GOT3 (cell line): ENCODE measurements around the gene FBXL4.
A peak's percentile ranks its signal among the peaks of the same experiment; 100 is the strongest.

ENCODE experiments used
- DNase-seq: peaks from one replicate; lab custom pipeline; 2025; ENCODE audit warnings: mixed read lengths; lab: John Stamatoyannopoulos, UW

FBXL4 gene

DNA sequence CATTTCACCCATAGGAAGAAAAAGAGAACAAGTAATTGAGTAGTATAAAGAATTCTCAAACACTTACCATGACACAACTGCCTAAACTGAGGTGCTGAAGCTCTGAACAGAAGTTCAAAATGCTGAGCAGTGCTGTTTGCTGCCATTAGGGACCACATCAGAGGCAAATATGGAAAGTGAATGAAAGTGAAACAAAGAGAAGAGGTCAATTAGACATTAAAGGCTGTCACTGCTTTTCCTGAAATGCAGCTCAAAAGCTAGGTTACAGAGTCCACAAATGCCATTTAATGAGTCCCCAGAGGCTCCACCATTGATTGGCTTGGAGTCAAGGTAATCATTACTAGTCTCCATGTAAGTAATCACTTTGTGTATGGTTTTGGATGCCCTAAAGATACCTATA, 67.3 kb downstream of the FBXL4 start:
- no peak for DNase-seq

DNA sequence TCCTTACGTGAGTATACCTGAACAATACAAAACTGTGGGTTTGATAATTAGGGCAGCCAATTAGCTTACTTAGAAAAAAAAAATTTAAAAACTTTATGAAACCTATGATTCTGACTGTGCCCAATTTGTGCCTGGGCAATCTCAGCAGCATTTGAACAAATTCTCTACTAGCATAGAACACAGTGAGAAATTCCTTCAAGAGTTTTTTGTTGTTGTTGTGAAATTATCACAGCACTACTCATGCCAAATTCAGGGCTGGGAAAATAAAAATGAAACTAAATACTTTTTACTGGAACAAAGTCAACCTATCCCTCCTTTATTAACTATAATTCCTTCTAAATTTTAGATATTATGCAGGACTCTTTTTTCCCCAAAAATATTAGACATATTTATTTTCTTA, 70.5 kb downstream of the FBXL4 start:
- DNase-seq = no peak

DNA sequence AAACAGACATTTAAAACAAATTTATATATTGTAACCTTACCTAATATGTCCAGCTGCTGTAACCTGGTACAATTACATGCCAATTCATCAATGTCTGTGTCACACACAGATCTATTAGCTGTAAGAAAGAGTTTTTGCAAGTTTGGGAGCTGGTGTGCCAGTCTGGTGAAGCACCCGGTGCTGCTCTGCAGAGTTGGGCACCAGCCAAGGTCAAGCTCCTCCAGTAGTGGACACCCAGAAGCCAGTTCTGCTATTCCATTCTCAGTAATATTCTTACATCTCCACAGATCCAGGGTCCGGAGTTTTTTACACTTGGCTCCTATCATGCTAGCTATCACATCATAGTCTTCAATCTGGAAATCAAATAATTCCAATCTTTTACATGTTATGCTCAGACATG, 72.4 kb downstream of the FBXL4 start:
- no peak for DNase-seq

GRCh38 chr6:98871821-98872220, 75.9 kb downstream of the FBXL4 start:
- DNase-seq = no peak

DNA sequence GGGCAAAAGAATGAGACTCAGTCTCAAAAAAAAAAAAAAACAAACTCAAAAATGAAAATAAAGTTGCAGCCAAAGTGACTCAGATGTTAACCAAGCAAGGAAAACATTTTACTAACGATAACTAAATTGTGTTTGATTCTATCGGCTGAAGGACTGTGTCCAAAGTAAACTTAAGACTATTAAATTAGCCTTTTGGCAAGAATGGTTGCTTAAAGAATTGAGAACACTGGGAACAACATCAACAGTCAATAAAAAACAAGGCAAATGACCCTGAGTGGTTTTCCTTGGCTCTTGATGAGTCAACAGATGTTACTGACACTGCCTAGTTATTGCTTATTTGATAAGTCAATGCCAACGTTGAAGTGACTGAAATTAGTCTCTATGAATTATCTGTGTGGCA, 76.7 kb downstream of the FBXL4 start:
- no peak for DNase-seq

DNA sequence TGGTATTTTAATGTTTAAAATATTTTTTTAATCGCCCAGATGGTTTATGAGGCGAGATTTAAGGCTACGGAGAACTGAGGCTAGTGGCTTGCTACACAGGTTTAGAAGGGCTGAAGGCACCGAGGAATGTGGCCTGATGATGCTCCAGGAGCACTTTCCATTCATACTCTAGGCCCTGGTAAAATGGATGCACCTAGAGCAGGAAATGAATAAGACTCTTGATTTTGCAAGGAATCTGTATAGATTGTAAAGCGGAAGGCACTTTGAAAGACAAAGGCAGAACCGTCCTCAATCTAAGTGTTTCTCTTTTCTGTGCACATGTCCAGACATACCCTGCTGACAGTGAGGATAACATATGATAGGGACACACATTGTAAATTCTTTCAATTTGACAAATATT, 83.2 kb downstream of the FBXL4 start:
- DNase-seq = no peak

GRCh38 chr6:98848539-98849242, 99.1 kb downstream of the FBXL4 start:
- DNase-seq = no peak

DNA sequence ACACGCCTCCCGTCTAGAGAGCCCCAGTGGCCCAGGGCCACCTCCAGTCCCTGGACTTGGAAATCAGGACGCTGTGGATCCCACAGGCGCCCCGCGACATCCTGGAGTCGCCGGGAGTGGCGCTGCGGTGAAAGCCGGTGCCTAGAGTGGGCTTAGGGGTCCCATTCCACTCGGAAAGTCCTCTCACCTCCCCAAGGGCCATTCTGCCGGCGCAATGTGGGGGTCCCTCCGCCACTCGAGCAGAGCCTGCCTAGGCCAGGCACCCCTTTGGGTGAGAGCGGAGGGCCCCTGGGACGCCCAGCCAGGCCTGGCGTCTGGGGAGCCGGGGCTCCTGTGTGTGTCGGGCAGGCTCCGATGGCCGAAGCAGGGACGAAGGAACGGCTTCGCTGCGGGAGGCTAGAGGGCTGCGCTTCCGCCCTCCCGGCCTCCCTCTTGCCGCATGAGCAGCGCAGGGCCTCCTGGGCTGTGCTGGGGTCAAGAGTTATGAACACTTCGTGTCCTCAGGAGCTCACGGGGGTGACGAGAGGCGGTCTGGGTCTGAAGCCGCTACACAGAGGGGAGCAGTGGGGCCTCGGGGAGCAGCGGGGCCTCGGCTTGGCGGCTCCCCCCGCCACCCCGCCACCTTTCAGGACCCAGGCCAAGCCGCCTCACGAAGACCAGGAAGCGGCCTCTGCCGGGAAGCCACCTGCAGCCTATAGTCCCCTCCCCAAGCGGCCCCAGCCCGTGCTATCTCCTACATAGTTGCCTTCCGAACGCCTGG, 99.8 kb downstream of the FBXL4 start:
- DNase-seq = no peak

GRCh38 chr6:98847416-98847778, 100.3 kb downstream of the FBXL4 start:
- no peak for DNase-seq

DNA sequence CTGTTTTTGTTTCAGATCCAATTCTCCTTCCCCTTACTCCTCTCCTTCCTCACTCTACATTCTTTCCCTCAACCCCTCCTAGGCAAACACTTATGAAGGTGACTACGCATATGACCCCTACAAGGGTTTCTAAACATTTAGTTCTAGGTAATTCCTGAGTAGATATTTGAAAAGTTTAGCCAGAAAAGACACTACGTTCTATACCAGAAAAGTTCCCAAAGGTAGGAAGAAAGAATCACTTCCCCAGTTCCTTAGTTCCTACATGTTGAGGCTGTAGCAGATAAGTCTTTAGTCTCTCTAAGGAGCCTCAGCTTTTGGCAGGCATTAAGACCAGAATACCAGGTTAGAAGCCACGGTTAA, 101.7 kb downstream of the FBXL4 start:
- no peak for DNase-seq

GRCh38 chr6:98845211-98846020, 102.3 kb downstream of the FBXL4 start:
- DNase-seq = peak; percentile 27

DNA sequence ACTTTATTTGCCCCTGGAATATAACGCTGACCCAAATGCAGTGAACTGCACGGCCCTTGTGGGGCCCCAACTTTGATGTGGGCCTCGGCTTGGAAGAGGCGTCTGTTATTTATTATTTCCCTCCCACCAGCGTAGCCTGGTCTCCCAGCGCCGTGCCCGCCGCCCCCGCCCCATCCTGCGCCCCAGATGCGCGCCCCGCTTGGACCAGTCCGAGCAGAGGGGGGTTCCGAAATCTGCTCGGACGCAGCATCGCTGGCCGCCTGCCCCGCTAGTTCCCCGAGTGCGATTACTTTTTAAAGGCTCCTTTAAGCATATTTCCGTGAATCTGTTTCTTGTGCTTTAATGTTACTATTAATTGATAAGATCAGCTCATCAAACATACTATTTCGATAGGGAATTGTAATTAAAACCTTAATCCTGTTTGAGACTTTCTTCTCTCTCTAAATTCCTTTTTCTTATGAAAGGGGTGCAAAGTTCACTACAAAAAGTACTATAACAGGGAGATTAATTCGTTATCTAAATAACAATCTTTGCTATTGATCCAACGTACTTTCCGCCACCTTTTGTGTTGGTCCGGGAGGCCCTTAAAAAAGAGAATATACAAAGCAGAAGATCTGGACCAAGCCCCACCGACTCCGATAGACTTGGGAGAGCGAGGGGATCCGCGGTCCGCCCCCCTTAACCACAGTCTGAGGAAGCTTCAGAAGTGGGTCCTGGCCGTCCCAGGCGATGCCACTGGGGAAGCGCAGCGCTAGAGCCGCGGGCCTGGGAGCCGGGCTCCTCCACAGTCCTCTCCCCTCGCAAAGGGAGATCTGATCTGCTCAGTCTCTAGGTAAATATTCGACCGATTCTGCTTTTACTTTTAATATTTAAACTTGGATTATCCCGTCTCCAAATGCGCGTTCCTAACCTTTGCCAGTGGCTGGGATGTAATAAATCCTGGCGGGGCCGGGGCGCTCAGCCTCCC, 103.2 kb downstream of the FBXL4 start:
- DNase-seq = no peak

- no peak for DNase-seq
These were observed 104.2 kb downstream of the FBXL4 start for GRCh38 chr6:98843271-98844243.

GRCh38 chr6:98842342-98843180, 105.2 kb downstream of the FBXL4 start:
- DNase-seq = no peak

DNA sequence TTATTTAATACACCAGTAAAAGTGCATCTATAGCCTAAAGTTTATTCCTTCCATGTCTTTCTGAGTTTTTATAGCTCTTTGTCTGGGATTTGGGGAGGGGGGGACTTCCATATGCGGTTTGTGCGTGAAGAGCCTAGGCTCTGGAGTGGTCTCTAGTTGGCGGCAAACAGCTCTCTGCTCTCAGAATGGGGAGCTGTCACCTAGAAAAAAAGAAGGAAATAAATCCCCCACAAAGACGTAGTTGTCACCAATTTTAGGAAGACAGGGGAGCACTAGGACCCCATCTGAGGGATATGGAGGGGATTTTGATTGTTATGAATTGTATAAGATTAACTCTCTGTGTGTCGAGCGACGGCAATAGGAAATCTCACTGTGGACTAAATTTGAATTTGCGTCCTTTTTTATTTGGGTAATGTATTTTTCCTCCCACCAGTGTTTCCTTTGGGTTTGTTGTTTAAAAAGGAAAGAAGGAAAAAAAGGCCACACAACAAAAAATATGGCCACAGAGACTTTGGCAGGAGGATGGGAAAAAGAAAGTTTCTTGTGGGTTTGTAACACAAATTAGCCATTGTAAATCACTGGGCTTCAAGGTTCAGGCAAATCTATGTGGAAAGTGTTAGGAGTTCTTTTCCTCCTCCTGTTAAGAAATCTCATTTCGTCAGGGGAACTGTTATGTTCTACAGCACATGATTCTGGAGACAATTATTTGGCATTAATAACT, 106.0 kb downstream of the FBXL4 start:
- no peak for DNase-seq

DNA sequence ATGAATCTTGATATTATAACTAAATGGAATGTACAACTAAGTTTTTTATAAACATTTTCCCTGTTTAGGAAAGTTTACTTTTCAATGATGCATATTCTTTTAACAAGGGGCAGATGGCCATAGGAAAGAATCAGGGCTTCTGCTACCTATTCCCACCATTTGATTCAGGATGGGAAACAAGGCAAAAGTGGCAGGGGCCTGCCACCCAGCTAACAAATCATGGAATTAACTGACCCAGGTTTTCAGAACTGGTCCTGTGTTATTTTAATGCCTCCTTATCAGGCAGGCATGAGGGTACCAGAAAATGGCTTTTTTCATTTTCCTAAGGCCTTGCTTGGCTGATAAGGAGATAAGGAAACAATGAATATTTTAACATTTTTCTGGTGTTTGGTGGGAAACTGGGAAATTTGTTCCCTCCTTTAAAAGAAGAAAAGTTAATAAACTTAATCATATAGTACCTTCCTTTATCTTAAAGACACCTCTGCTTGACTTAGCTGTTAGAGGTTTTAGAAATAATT, 106.7 kb downstream of the FBXL4 start:
- no peak for DNase-seq

DNA sequence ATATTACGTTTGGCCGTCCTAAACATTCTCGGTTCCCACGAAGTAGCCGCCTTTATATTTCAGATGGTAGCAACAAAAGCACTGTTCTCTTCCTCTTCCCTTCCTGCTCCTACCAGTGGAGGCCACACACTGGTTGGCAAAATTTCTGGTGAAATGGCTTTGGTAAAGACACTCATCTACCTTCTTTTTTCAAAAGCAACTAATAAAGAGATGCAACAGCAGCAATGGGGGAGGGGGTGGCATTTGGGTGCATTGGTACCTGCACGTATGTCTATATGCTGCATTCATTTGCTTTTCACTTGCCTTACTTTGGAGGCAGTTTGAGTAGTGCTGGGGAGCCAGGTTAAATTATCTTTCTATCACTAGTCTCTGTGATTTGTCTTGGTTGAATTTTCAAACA, 107.4 kb downstream of the FBXL4 start:
- DNase-seq = no peak

DNA sequence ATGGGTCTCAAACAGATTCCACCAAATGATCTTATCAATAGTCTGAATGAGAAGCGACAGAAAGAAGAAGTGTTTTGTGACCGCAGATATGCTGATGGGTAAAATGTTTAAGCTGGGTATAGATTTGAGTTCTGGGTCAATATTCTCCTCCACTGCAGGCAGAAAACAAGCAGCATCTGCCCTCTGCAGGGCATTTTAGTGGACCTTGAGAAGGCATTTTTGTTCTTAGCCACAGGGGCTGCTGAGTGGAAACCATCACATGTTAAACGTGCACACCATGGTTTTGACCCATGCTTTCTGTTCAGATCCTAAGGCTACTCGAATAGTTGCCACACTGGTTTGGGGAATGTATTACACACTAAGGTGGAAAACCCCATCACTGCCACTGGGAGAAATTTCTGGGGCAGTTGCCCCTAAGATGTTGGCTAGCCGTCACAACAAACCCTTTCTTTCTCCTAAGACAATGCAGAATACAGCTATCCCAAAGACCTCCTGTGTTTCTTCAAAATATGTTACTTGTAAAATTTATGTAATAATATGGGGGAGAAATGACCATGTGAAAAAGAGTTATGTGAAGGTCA, 107.9 kb downstream of the FBXL4 start:
- no peak for DNase-seq
